GM18505 (cell line): Measurements from ENCODE around the gene CEACAM6.
"Not testable (repeated sequence)": the region's sequence is repeated elsewhere in the genome, so short reads cannot be mapped to it uniquely, and the experiment has no call there.

Experiments used
- ATAC-seq: cut with Tn5 transposase; IDR thresholded peaks from one replicate; pipeline ENCODE4 v1.9.1; 2021; ENCODE audit not compliant: unreplicated experiment
- POLR2A ChIP-seq: IDR thresholded peaks from 4 replicates; pipeline ENCODE4 v1.6.1; 2011; ENCODE audit warnings: borderline replicate concordance; ENCODE audit not compliant: insufficient read depth, insufficient read length; ENCODE audit errors: extremely low read depth

Gene CEACAM6

DNA sequence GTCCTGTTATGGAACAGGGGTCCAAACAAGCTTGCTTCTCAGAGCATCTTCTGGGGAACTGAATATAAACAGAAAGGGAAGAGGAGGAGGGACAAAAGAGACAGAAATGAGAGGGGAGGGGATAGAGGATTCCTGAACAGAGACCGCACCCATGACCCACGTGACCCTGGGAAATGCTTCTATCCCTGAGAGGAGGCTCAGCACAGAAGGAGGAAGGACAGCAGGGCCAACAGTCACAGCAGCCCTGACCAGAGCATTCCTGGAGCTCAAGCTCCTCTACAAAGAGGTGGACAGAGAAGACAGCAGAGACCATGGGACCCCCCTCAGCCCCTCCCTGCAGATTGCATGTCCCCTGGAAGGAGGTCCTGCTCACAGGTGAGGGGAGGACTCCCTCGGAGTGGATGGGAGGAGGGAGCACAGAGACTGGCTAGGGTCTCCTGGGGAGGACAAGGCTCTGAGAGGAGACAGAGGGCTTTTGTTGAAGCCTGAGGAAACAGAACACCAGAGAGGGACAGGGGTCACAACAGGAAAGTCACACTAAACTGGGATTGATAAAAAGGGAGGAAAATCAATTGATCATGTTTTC is at the start of gene CEACAM6:
Gene CEACAM6 (plus strand): TSS at position 203 of the 586 bp plus-strand sequence. CDS start 109 bp downstream, at position 312.
- TF ChIP-seq POLR2A, result no peak
- ATAC-seq, result no peak

DNA sequence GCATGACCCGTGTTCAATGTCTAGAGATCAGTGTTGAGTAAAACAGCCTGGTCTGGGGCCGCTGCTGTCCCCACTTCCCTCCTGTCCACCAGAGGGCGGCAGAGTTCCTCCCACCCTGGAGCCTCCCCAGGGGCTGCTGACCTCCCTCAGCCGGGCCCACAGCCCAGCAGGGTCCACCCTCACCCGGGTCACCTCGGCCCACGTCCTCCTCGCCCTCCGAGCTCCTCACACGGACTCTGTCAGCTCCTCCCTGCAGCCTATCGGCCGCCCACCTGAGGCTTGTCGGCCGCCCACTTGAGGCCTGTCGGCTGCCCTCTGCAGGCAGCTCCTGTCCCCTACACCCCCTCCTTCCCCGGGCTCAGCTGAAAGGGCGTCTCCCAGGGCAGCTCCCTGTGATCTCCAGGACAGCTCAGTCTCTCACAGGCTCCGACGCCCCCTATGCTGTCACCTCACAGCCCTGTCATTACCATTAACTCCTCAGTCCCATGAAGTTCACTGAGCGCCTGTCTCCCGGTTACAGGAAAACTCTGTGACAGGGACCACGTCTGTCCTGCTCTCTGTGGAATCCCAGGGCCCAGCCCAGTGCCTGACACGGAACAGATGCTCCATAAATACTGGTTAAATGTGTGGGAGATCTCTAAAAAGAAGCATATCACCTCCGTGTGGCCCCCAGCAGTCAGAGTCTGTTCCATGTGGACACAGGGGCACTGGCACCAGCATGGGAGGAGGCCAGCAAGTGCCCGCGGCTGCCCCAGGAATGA is 48.4 kb upstream of the CEACAM6 start:
- no peak for ATAC-seq
- TF ChIP-seq POLR2A, result no peak

DNA sequence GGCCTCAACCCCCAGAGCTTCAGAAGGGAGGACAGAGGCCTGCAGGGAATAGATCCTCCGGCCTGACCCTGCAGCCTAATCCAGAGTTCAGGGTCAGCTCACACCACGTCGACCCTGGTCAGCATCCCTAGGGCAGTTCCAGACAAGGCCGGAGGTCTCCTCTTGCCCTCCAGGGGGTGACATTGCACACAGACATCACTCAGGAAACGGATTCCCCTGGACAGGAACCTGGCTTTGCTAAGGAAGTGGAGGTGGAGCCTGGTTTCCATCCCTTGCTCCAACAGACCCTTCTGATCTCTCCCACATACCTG is 47.9 kb upstream of the CEACAM6 start:
- TF ChIP-seq POLR2A, result no peak
- ATAC-seq, result no peak

DNA sequence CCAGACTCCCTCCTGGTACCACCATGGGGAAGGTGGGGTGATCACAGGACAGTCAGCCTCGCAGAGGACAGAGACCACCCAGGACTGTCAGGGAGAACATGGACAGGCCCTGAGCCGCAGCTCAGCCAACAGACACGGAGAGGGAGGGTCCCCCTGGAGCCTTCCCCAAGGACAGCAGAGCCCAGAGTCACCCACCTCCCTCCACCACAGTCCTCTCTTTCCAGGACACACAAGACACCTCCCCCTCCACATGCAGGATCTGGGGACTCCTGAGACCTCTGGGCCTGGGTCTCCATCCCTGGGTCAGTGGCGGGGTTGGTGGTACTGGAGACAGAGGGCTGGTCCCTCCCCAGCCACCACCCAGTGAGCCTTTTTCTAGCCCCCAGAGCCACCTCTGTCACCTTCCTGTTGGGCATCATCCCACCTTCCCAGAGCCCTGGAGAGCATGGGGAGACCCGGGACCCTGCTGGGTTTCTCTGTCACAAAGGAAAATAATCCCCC is 47.4 kb upstream of the CEACAM6 start:
- ATAC-seq, result no peak
- TF ChIP-seq POLR2A, result no peak

DNA sequence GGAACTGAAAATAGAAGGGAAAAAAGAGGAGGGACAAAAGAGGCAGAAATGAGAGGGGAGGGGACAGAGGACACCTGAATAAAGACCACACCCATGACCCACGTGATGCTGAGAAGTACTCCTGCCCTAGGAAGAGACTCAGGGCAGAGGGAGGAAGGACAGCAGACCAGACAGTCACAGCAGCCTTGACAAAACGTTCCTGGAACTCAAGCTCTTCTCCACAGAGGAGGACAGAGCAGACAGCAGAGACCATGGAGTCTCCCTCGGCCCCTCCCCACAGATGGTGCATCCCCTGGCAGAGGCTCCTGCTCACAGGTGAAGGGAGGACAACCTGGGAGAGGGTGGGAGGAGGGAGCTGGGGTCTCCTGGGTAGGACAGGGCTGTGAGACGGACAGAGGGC is 46.8 kb upstream of the CEACAM6 start, which contains the start of gene CEACAM5:
Gene CEACAM5 (plus strand): TSS at position 146 of the 400 bp plus-strand sequence. CDS start 106 bp downstream, at position 252.
- no peak for ATAC-seq
- TF ChIP-seq POLR2A, result no peak

DNA sequence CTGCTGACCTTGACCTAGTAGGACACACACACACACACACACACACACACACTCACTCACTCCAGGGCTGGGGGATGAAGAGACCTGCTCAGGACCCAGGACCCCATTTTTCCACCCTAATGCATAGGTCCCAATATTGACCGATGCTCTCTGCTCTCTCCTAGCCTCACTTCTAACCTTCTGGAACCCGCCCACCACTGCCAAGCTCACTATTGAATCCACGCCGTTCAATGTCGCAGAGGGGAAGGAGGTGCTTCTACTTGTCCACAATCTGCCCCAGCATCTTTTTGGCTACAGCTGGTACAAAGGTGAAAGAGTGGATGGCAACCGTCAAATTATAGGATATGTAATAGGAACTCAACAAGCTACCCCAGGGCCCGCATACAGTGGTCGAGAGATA is 45.8 kb upstream of the CEACAM6 start:
- not testable (repeated sequence) for ATAC-seq

DNA sequence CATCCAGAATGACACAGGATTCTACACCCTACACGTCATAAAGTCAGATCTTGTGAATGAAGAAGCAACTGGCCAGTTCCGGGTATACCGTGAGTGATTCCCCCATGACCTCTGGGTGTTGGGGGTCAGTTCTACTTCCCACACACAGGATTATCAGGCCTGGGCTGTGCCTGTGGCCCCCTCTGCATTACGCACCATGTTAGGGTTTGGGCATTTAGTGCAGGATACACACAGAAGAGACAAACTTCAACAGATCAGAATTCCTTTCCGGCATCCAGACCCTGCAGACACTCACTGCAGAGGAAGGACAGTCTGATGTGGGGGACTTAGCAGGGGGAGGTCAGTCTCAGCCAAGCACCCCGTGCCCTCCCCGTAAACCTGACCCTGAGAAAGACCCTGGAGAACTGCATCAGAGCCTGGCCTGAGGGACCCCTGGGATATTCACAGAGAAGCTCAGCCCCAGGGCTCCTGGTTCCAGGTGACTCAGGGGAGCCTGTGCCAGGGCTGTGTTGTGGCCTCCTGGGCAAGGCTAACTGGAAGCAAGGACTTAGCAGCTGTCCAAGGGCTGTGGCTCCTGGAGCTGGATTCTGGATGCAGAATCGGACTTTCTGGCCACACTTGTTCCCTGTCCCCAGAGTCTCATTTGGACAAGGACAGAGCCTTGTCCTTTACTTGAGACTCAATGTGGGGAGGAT is 45.2 kb upstream of the CEACAM6 start:
- no peak for ATAC-seq
- no peak for TF ChIP-seq POLR2A

DNA sequence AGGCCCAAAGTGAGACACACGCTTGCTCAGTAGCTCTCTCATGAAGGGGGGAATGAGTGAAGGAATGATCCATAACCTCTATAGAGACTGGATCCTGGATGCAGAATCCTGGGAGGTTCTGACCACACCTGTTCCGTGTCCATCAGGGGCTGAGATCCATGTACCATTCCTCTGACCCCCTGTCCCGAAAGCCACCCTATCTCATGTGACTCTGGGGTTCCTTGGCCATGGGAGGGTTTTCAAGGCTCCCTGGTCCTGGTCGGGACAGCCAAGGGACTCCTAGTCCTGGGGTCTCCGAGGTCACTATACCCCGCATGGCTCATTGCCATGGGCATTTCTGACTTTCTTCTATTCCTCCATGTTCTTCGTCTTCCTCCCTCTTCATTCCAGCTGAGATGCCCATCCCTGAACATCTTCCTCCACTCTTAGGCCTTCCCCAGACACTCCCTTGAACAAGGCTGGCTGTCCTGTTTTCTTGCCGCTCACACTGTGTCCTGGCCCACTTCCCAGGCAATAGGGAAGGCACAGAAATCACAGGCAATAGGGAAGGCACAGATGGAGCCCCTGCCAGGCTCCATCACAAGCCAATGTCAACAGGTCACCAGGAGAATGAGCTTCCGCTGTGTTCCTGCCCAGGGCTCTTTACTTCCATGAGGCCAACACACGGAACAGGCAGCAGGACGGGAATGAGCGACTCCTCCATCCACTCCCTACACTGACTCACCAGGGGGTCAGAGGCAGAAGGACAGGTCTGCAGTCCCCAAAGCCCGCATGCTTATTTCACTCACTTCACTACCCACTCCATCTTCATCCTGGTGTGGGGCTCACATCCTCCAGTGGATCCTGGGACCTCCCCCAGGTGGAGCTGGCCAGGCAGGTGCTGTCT is 43.7 kb upstream of the CEACAM6 start:
- no peak for TF ChIP-seq POLR2A
- ATAC-seq, result no peak

DNA sequence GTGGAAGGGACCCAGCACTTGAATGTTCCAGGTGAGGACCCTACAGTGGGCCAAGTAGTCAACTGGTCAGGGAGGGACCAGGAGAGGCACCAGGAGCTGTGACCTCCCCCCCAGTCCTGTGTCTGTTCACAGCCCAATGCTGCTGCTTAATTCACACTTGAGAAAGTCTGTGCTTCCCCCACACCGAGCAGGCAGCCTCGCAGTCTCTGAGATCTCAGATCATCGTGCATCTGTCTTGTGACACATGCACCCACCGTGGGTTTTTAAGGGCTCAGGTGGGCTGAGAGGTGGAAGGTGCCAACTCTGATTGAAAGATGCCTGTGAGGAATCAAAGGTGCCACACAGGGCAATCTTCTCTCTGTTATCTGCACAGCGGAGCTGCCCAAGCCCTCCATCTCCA is 40.7 kb upstream of the CEACAM6 start:
- TF ChIP-seq POLR2A, result no peak
- no peak for ATAC-seq

DNA sequence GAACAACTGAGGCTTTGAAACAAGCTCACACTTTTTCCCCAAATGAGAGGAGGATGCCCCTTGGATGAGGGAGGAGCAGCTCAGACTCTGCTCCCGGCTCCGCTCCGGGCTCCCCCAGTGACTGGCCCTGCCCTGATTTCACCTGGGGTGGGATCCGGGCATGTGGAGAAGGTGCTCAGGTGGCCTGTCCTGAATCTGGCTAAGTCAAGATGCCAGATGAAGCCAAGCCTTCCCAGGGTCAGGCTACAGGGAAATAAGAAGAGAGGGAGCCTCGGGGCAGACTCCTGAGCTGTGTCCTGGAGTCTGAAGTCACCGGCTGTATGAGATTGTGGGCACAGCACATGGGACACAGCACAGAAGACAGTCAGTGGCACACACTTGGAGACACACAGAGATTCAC is 36.6 kb upstream of the CEACAM6 start:
- ATAC-seq, result no peak
- no peak for TF ChIP-seq POLR2A

DNA sequence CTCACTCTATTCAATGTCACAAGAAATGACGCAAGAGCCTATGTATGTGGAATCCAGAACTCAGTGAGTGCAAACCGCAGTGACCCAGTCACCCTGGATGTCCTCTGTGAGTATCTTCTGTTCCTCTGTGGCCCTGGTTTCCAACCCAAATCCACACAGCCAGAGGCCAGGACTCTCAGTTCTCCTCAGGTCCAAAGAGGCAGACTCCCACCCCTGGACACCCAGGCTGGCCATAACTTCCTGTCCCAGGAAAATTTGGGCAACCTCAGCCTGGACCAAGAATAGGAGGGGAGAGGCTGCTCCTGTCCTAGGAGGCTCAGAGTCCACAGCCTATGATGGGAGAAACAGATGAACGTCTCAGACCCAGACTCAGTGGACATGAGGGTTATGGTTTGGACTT is 35.2 kb upstream of the CEACAM6 start:
- no peak for TF ChIP-seq POLR2A
- ATAC-seq, result no peak

DNA sequence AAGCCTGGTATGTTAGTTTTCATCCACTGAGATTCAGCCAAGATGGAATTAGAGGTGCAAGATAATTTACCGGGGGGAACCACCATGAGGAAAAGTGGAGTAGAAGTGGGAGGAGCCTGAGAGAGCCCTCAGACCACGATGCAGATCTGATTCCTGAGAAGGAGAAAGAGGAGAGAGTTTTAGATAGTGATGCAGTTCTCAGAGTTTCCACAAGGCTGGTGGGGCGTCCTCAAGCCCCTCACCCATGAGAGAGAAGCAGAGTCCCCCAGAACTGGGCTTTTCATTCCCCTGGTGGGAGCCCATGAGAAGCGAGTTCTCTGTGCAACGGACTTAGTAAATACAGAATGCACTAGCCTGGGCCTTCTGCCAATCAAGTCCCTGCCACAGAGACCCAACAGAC is 28.8 kb upstream of the CEACAM6 start:
- TF ChIP-seq POLR2A, result no peak
- no peak for ATAC-seq

DNA sequence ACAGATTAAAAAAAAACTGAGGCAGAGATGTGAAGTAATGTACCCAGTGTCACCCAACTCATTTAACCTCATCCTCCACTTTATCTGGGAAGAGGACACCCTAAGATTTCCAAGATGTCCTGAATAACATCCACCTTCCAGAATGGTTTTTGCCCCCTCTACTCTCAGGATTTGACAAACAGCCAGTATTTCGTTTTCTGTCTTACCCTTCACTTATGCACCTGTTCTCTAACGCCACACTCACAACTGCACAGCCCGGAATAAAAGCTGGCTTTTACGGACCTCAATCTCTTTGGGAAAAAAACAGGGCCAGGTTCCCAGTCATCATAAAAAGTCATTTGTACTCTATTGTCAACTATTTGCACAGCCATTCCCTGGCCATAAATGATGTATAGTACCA is 21.2 kb upstream of the CEACAM6 start:
- no peak for ATAC-seq
- TF ChIP-seq POLR2A, result no peak
